Kidney (tissue), 14 donors: ENCODE results near the gene CFAP97D1. TPM values are rescaled to one million over a fixed set of nuclear protein-coding genes. Genes with fewer than 3 reads are reported as not detected.

Experiments used
- DNase-seq, 5 donors: peaks; one replicate each; pipeline ENCODE4 v3.0.0-alpha.2; 2013 to 2020
- FAIRE-seq: peaks from 2 replicates; lab custom pipeline; 2012; peaks lifted over from hg19 to GRCh38; lab: Jason Lieb, UNC
- H3K27ac ChIP-seq, 2 donors: one replicate each; pipeline ENCODE4 v1.7.0; 2013; ENCODE audit warnings: low read depth in 2 of 2, low read length in 2 of 2, inconsistent platforms in 1 of 2
- H3K27me3 ChIP-seq: one replicate; pipeline ENCODE4 v1.7.1; 2013; ENCODE audit warnings: low read length, inconsistent platforms; ENCODE audit not compliant: control insufficient read depth, insufficient read depth
- H3K36me3 ChIP-seq, 3 donors: one replicate each; pipeline versions ENCODE4 v1.7.0 to v1.7.1; 2013; ENCODE audit warnings: low read length in 3 of 3, control low read depth in 1 of 3, inconsistent platforms in 1 of 3; ENCODE audit not compliant: insufficient read depth in 3 of 3, control insufficient read depth in 2 of 3
- H3K4me1 ChIP-seq, 3 donors: one replicate each; pipeline versions ENCODE4 v1.7.0 to v1.7.1; 2013; ENCODE audit warnings: low read length in 3 of 3, inconsistent platforms in 1 of 3, low read depth in 1 of 3; ENCODE audit not compliant: control insufficient read depth in 2 of 3, insufficient read depth in 2 of 3
- H3K4me3 ChIP-seq, 3 donors: one replicate each; pipeline versions ENCODE4 v1.7.0 to v1.8.1; 2013; ENCODE audit warnings: low read length in 3 of 3, control low read depth in 1 of 3, inconsistent platforms in 1 of 3
- H3K9ac ChIP-seq, 3 donors: one replicate each; pipeline versions ENCODE4 v1.7.0 to v1.7.1; 2013; ENCODE audit warnings: low read length in 3 of 3, control low read depth in 1 of 3, inconsistent platforms in 1 of 3
- H3K9me3 ChIP-seq, 3 donors: one replicate each; pipeline versions ENCODE4 v1.7.0 to v1.7.1; 2013; ENCODE audit warnings: low read length in 3 of 3, control low read depth in 1 of 3, inconsistent platforms in 1 of 3; ENCODE audit not compliant: control insufficient read depth in 2 of 3, insufficient read depth in 1 of 3
- intact Hi-C: fragments of 100-400 bp; cut with DNase I; formaldehyde crosslinking; loops from one replicate; pipeline ENCODE4 v1.11.1; 2022
- polyA plus RNA-seq: library from polyadenylated mRNA; stranded (reverse); fragments of 350-450 nt; fragmentation: Illumina TruSeq; extraction: RNeasy Lipid Tissue Mini Kit (QIAGEN cat#74804); gene quantifications from one replicate; pipeline ENCODE4 v1.2.3, GENCODE V29; 2014; ENCODE audit warnings: low read depth, low replicate concordance; ENCODE audit not compliant: insufficient read depth
- total RNA-seq: library from RNA; stranded (reverse); fragmentation: NEBNext Ultra II Directional; extraction: Animal tissue kit (Norgen Biotek cat#: 25700); gene quantifications from one replicate; pipeline ENCODE4 v1.2.1, GENCODE V29; 2021
- TF ChIP-seq, protein P1 (sequence below): IDR thresholded peaks from 3 replicates; pipeline ENCODE4 v1.5.1; 2012; ENCODE audit warnings: mild to moderate bottlenecking, moderate library complexity, borderline replicate concordance; ENCODE audit not compliant: insufficient read depth; ENCODE audit errors: extremely low read depth
- donor health status: control.
- donor health status: control.
- donor health status: control.
- donor health status: control.
- donor health status: control.
- donor health status: DM: yes; HTN: yes; CAD: no.
- donor health status: Normal renal cell carcinoma (clear cell type).

The CFAP97D1 gene
- total and polyA plus RNA-seq, 2 donors from 2014 or later, result not detected

DNA sequence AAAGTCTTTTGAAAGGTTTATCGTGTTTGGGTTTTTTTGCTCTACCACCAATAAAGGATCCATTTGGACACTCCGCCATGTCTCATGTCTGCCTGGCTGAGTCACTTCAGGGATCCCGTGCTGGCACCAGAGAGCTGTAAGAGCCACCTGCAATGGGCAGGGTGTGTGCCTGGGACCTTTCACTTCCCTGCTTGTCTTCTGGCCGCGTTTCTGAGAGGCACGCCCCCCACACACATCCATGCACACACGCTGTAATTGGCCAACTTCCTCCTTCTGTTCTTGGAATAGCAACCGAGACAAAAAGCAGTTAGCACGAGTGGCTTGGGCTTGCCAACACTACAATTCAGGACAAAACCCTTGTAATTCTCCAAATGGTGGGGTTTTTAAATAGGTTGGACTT, 11.9 kb upstream of the CFAP97D1 start:
- TF ChIP-seq, protein P1, sequence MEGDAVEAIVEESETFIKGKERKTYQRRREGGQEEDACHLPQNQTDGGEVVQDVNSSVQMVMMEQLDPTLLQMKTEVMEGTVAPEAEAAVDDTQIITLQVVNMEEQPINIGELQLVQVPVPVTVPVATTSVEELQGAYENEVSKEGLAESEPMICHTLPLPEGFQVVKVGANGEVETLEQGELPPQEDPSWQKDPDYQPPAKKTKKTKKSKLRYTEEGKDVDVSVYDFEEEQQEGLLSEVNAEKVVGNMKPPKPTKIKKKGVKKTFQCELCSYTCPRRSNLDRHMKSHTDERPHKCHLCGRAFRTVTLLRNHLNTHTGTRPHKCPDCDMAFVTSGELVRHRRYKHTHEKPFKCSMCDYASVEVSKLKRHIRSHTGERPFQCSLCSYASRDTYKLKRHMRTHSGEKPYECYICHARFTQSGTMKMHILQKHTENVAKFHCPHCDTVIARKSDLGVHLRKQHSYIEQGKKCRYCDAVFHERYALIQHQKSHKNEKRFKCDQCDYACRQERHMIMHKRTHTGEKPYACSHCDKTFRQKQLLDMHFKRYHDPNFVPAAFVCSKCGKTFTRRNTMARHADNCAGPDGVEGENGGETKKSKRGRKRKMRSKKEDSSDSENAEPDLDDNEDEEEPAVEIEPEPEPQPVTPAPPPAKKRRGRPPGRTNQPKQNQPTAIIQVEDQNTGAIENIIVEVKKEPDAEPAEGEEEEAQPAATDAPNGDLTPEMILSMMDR, result no peak
- DNase-seq (no peak), FAIRE-seq (no peak)
- no peaks in the 10 kb centered on the region for H3K9me3 ChIP-seq
- H3K4me1 ChIP-seq, result peaks cover 0 to 5% (median 0%) of the 10 kb centered on the region in 3 donors
- intact Hi-C loops, result no loop called here
- H3K4me3 ChIP-seq, result no peak overlapping the region
- peaks cover 0 to 52% (median 29%) of the 10 kb centered on the region in 3 donors for H3K36me3 ChIP-seq
- H3K27me3 ChIP-seq, result no peaks in the 10 kb centered on the region
- no peak overlapping the region for H3K27ac ChIP-seq
- H3K9ac ChIP-seq, result no peak overlapping the region

DNA sequence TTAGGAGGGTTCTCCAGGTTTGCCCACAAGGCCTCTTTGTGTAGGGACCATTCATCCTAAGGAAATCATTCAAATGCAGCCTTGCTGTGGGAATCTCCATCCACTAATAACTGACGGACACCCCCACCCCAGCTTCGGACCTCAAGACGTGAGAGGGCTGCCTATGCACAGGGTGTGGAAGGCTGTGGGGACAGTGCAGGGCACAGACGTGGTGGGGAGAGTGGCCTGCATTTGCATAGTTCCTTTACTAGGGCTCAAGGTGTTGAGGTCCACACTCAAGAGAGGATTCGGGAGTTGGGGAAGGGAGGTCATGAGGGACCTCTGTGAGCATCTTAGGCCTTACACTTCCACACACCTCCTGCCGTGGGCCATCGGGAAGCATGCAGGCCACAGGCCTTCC, 11.3 kb upstream of the CFAP97D1 start:
- Histone ChIP-seq H3K27me3 (no peaks in the 10 kb centered on the region), H3K27ac (no peak overlapping the region), H3K4me1 (peaks cover 0 to 5% (median 0%) of the 10 kb centered on the region in 3 donors), H3K4me3 (no peak overlapping the region), H3K9me3 (no peaks in the 10 kb centered on the region), H3K9ac (no peak overlapping the region), H3K36me3 (peaks cover 0 to 57% (median 31%) of the 10 kb centered on the region in 3 donors)
- TF ChIP-seq, protein P1, result no peak
- no peak for DNase-seq
- intact Hi-C loops, result no loop called here
- no peak for FAIRE-seq

DNA sequence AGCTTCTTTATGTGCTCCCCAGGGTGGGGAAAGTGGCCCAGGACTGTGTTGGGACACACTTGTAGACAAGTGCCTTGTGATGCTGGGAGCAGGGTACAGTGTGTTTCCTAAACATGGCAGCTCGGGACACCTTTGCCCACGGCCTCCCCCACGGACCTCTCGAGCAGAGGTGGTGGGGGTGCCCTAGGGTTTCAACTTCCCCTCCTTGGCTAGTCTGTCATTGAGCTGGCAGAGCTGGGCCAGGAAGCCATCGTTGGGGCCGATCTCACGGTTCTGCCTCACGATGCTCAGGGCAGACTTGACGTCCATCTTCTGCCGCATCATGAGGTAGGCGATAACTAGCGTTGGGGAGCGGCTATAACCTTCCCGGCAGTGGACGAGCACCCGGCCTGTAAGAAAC, 10.8 kb upstream of the CFAP97D1 start:
- no peaks in the 10 kb centered on the region for H3K27me3 ChIP-seq
- H3K27ac ChIP-seq, result no peak overlapping the region
- H3K36me3 ChIP-seq, result peaks cover 0 to 62% (median 36%) of the 10 kb centered on the region in 3 donors
- no peak overlapping the region for H3K9ac ChIP-seq
- no peak overlapping the region for H3K4me3 ChIP-seq
- H3K4me1 ChIP-seq, result peaks cover 0 to 5% (median 0%) of the 10 kb centered on the region in 3 donors
- H3K9me3 ChIP-seq, result no peaks in the 10 kb centered on the region
- intact Hi-C loops, result no loop called here
- FAIRE-seq (no peak), DNase-seq (no peak)
- TF ChIP-seq, protein P1, result no peak

DNA sequence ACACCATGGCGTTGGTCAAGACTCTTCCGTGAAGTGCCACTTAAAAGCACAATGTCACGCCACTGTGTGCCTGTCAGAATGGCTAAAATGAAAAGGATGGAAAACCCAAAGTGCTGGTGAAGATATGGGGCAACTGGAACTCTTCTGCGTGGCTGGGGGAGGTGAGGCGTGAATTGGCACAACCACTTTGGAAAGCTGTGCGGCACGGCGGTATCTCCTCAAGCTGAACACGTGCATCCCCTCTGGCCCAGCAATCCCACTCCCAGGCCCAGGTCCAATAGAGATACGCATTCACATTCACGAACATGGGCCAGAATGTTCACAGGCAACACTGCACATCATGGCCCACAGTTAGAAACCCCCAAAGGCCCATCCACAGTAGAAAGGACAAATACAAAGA, 10.4 kb upstream of the CFAP97D1 start:
- DNase-seq (no peak), FAIRE-seq (no peak)
- Histone ChIP-seq H3K27ac (no peak overlapping the region), H3K4me3 (no peak overlapping the region), H3K4me1 (peaks cover 0 to 5% (median 0%) of the 10 kb centered on the region in 3 donors), H3K36me3 (peaks cover 0 to 64% (median 40%) of the 10 kb centered on the region in 3 donors), H3K9ac (no peak overlapping the region), H3K9me3 (no peaks in the 10 kb centered on the region), H3K27me3 (no peaks in the 10 kb centered on the region)
- intact Hi-C loops, result no loop called here
- TF ChIP-seq, protein P1, result no peak
